PC-9 (cell line): Measurements from ENCODE around the gene AGAP1. TPM values are rescaled to one million over a fixed set of nuclear protein-coding genes. Genes with fewer than 3 reads are reported as not detected.

Source experiments
- BruUV-seq: library from RNA; stranded (reverse); fragments of 400-500 nt; replicated peaks from 2 replicates; lab custom pipeline; 2021; lab: Mats Ljungman, UMichigan
- CTCF ChIA-PET: fragments of 300-600 bp; sonication (Branson Sonifier 250); formaldehyde crosslinking; loops from one replicate; lab custom pipeline; 2022; ENCODE audit warnings: antibody characterized with exemption; lab: Charles Lee
- POLR2A ChIA-PET: fragments of 300-600 bp; sonication (Branson Sonifier 250); formaldehyde crosslinking; loops from one replicate; lab custom pipeline; 2022; ENCODE audit warnings: antibody characterized with exemption; ENCODE audit not compliant: unreplicated experiment; lab: Charles Lee
- DNase-seq, 2 experiments: peaks; one replicate each; pipeline versions ENCODE4 v3.0.0 to v3.0.0-alpha.2; 2015 to 2022; ENCODE audit warnings: mixed read lengths in 1 of 2
- H2AFZ ChIP-seq: fragments of 200-600 bp; sonication (generic); 2 replicates; pipeline ENCODE4 v1.8.1; 2017; ENCODE audit warnings: antibody characterized with exemption
- H3F3A ChIP-seq: fragments of 200-600 bp; sonication (generic); 2 replicates; pipeline ENCODE4 v1.8.1; 2017; ENCODE audit warnings: antibody characterized with exemption, mild to moderate bottlenecking, low read depth; ENCODE audit not compliant: insufficient read depth
- H3K27ac ChIP-seq: fragments of 200-600 bp; sonication (generic); 2 replicates; pipeline ENCODE4 v1.6.1; 2016; ENCODE audit warnings: mixed run types
- H3K27me3 ChIP-seq: fragments of 200-600 bp; sonication (generic); 2 replicates; pipeline ENCODE4 v1.6.1; 2016; ENCODE audit warnings: low read depth, mixed run types; ENCODE audit not compliant: insufficient read depth
- H3K36me3 ChIP-seq: fragments of 200-600 bp; sonication (generic); 2 replicates; pipeline ENCODE4 v1.6.1; 2016; ENCODE audit warnings: low read depth, mixed run types
- H3K4me1 ChIP-seq: fragments of 200-600 bp; sonication (generic); replicated peaks from 2 replicates; pipeline ENCODE4 v1.6.1; 2016; ENCODE audit warnings: mixed run types; ENCODE audit not compliant: insufficient read depth
- H3K4me2 ChIP-seq: fragments of 200-600 bp; sonication (generic); 2 replicates; pipeline ENCODE4 v1.6.1; 2017; ENCODE audit warnings: mixed run types
- H3K4me3 ChIP-seq: fragments of 200-600 bp; sonication (generic); 2 replicates; pipeline ENCODE4 v1.6.1; 2016; ENCODE audit warnings: mixed run types
- H3K79me2 ChIP-seq: fragments of 200-600 bp; sonication (generic); 2 replicates; pipeline ENCODE4 v1.6.1; 2017; ENCODE audit warnings: low read depth, mixed run types
- H3K9me2 ChIP-seq: fragments of 200-600 bp; sonication (generic); 2 replicates; pipeline ENCODE4 v1.8.1; 2017; ENCODE audit warnings: mild to moderate bottlenecking; ENCODE audit not compliant: insufficient read depth
- H3K9me3 ChIP-seq: fragments of 200-600 bp; sonication (generic); 2 replicates; pipeline ENCODE4 v1.8.1; 2016; ENCODE audit warnings: low read depth; ENCODE audit not compliant: insufficient read depth
- H4K20me1 ChIP-seq: fragments of 200-600 bp; sonication (generic); 2 replicates; pipeline ENCODE4 v1.8.1; 2017; ENCODE audit not compliant: insufficient read depth
- EZH2 ChIP-seq: fragments of 200-600 bp; sonication (generic); IDR thresholded peaks from 2 replicates; pipeline ENCODE4 v1.8.0; 2017; ENCODE audit warnings: antibody characterized with exemption, low read depth
- intact Hi-C: fragments of 100-400 bp; cut with micrococcal nuclease; formaldehyde crosslinking; loops from one replicate; pipeline ENCODE4 v1.10.0; 2022; ENCODE audit not compliant: unreplicated experiment
- total RNA-seq: library from RNA; stranded (reverse); gene quantifications from 2 replicates; pipeline ENCODE4 v1.2.3, GENCODE V29; 2021
- TF ChIP-seq, protein P1 (sequence below): fragments of 200-600 bp; sonication (generic); conservative IDR thresholded peaks from 2 replicates; pipeline ENCODE4 v1.6.1; 2017; ENCODE audit warnings: mixed run types, antibody characterized with exemption, mild to moderate bottlenecking, moderate library complexity

Gene AGAP1
- total RNA-seq, 1 experiment from 2014 or later = 91.4 TPM

- Histone ChIP-seq H3K9me2 (no peaks in the 10 kb centered on the region), H3K79me2 (peaks cover 3% of the 10 kb centered on the region; the same call in 1 of the 2 replicates), H4K20me1 (peaks cover 20% of the 10 kb centered on the region), H3K36me3 (no peaks in the 10 kb centered on the region), H2AFZ (no peak overlapping the region), H3K4me1 (no peaks in the 10 kb centered on the region), H3K4me2 (no peak overlapping the region), H3K27me3 (no peaks in the 10 kb centered on the region), H3F3A (no peaks in the 10 kb centered on the region), H3K4me3 (no peak overlapping the region), H3K9me3 (no peaks in the 10 kb centered on the region), H3K27ac (no peak overlapping the region)
- TF ChIP-seq EZH2 = no peak
- TF ChIP-seq, protein P1, sequence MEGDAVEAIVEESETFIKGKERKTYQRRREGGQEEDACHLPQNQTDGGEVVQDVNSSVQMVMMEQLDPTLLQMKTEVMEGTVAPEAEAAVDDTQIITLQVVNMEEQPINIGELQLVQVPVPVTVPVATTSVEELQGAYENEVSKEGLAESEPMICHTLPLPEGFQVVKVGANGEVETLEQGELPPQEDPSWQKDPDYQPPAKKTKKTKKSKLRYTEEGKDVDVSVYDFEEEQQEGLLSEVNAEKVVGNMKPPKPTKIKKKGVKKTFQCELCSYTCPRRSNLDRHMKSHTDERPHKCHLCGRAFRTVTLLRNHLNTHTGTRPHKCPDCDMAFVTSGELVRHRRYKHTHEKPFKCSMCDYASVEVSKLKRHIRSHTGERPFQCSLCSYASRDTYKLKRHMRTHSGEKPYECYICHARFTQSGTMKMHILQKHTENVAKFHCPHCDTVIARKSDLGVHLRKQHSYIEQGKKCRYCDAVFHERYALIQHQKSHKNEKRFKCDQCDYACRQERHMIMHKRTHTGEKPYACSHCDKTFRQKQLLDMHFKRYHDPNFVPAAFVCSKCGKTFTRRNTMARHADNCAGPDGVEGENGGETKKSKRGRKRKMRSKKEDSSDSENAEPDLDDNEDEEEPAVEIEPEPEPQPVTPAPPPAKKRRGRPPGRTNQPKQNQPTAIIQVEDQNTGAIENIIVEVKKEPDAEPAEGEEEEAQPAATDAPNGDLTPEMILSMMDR = no peak
- DNase-seq = no peak
- POLR2A ChIA-PET = interaction anchor here (0.7 kb wide), 2 partner anchors 15 to 383 kb away, joined by 3 to 4 read pairs; no protein-coding TSS in a partner anchor
- CTCF ChIA-PET = no interaction called here
- intact Hi-C loops = no loop called here
- no TSS peak for BruUV-seq
Measured at GRCh38 chr2:235864733-235865515, 371.1 kb downstream of the AGAP1 start.

DNA sequence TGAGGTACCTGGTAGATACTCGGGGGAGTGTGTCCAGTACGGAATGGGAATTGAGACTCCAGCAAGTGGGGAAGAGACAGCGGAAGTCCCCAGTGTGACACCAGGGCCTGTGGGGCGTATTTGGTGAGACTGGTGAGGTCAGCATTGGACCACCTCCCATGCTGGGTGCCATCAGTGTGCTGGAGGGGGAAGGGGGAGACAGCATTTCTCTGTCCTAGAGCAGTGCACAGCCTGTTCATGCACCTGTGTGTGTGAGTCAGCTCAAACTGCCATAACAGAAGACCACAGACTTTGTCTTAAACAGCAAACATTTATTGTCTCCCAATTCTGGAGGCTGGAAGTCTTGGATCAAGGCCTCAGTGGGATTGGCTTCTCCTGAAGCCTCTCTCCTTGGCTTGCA, 372.5 kb downstream of the AGAP1 start:
- BruUV-seq = no TSS peak
- Histone ChIP-seq H3K4me1 (no peaks in the 10 kb centered on the region), H3K4me2 (no peak overlapping the region), H3K27me3 (no peaks in the 10 kb centered on the region), H4K20me1 (peaks cover 12% of the 10 kb centered on the region), H3K79me2 (peaks cover 3% of the 10 kb centered on the region; the same call in 1 of the 2 replicates), H2AFZ (no peak overlapping the region), H3K27ac (no peak overlapping the region), H3K4me3 (no peak overlapping the region), H3K9me2 (no peaks in the 10 kb centered on the region), H3K36me3 (no peaks in the 10 kb centered on the region), H3K9me3 (no peaks in the 10 kb centered on the region), H3F3A (no peaks in the 10 kb centered on the region)
- DNase-seq = no peak
- TF ChIP-seq, protein P1 = no peak
- no peak for TF ChIP-seq EZH2
- intact Hi-C loops = no loop called here
- ChIA-PET CTCF (no interaction called here), POLR2A (interaction anchor here (0.8 kb wide), 1 partner anchor 1321 kb away, joined by 10 read pairs; no protein-coding TSS in a partner anchor)

GRCh38 chr2:235868224-235868623, 374.4 kb downstream of the AGAP1 start:
- Histone ChIP-seq H4K20me1 (peaks cover 8% of the 10 kb centered on the region), H3K9me2 (no peaks in the 10 kb centered on the region), H3K4me3 (no peak overlapping the region), H3K4me1 (no peaks in the 10 kb centered on the region), H3K79me2 (no peaks in the 10 kb centered on the region; the same call in 1 of the 2 replicates), H3K27me3 (no peaks in the 10 kb centered on the region), H3K36me3 (no peaks in the 10 kb centered on the region), H3K9me3 (no peaks in the 10 kb centered on the region), H3K27ac (no peak overlapping the region), H2AFZ (no peak overlapping the region), H3K4me2 (no peak overlapping the region), H3F3A (no peaks in the 10 kb centered on the region)
- no peak for DNase-seq
- no TSS peak for BruUV-seq
- TF ChIP-seq, protein P1 = no peak
- no peak for TF ChIP-seq EZH2
- ChIA-PET POLR2A (interaction anchor here (0.6 kb wide), 1 partner anchor 908 kb away, joined by 13 read pairs; no protein-coding TSS in a partner anchor), CTCF (no interaction called here)
- intact Hi-C loops = no loop called here
